ENCODE data around the gene FOXL2NB.

FOXL2NB gene

GRCh38 chr3:138928727-138929372, 18.2 kb upstream of the FOXL2NB start:
- Histone ChIP-seq H3K36me3 (ENCODE audit: insufficient read depth, low read length) (no peaks in the 10 kb centered on the region), H3K27ac (ENCODE audit: low read length) (no peak overlapping the region), H3K79me2 (ENCODE audit: insufficient read depth, low read length) (no peaks in the 10 kb centered on the region), H3K4me1 (ENCODE audit: insufficient read depth, low read length) (no peaks in the 10 kb centered on the region), H3K4me2 (ENCODE audit: insufficient read depth, low read length) (no peak overlapping the region), H2AFZ (ENCODE audit: low read depth, low read length) (no peak overlapping the region), H3K9me3 (ENCODE audit: insufficient read depth, low read length, severe bottlenecking) (no peaks in the 10 kb centered on the region), H3K9ac (ENCODE audit: low read depth, low read length) (no peak overlapping the region), H4K20me1 (ENCODE audit: insufficient read depth, low read length) (no peaks in the 10 kb centered on the region), H3K27me3 (ENCODE audit: insufficient read depth, low read length, poor library complexity) (no peaks in the 10 kb centered on the region), H3K4me3 (ENCODE audit: low read depth in 1 of 2, low read length in 2 of 2) (no peak overlapping the region)
- ATAC-seq (ENCODE audit: insufficient read depth, low read depth) (no peak), DNase-seq (no peak)
- no peak for TF ChIP-seq CTCF (IDR thresholded peaks at IDR 0.05; ENCODE audit: borderline replicate concordance, extremely low read depth, low read length, poor library complexity, severe bottlenecking)
- no peak for TF ChIP-seq EZH2 (IDR thresholded peaks at IDR 0.05; ENCODE audit: borderline replicate concordance, low read depth, low read length, severe bottlenecking)

- H3K36me3 ChIP-seq (ENCODE audit: insufficient read depth, low read length), result no peaks in the 10 kb centered on the region
- H3K9ac ChIP-seq (ENCODE audit: low read depth, low read length), result no peak overlapping the region
- no peak for ATAC-seq (ENCODE audit: insufficient read depth, low read depth)
- no peaks in the 10 kb centered on the region for H3K9me3 ChIP-seq (ENCODE audit: insufficient read depth, low read length, severe bottlenecking)
- DNase-seq, result no peak
- no peak overlapping the region for H3K27ac ChIP-seq (ENCODE audit: low read length)
- no peaks in the 10 kb centered on the region for H3K27me3 ChIP-seq (ENCODE audit: insufficient read depth, low read length, poor library complexity)
- H4K20me1 ChIP-seq (ENCODE audit: insufficient read depth, low read length), result no peaks in the 10 kb centered on the region
- no peak overlapping the region for H3K4me3 ChIP-seq (ENCODE audit: low read depth in 1 of 2, low read length in 2 of 2)
- no peaks in the 10 kb centered on the region for H3K4me1 ChIP-seq (ENCODE audit: insufficient read depth, low read length)
- H2AFZ ChIP-seq (ENCODE audit: low read depth, low read length), result no peak overlapping the region
- H3K4me2 ChIP-seq (ENCODE audit: insufficient read depth, low read length), result no peak overlapping the region
- no peaks in the 10 kb centered on the region for H3K79me2 ChIP-seq (ENCODE audit: insufficient read depth, low read length)
- TF ChIP-seq EZH2 (IDR thresholded peaks at IDR 0.05; ENCODE audit: borderline replicate concordance, low read depth, low read length, severe bottlenecking), result no peak
- no peak for TF ChIP-seq CTCF (IDR thresholded peaks at IDR 0.05; ENCODE audit: borderline replicate concordance, extremely low read depth, low read length, poor library complexity, severe bottlenecking)
Measured at GRCh38 chr3:138933068-138933668, 13.8 kb upstream of the FOXL2NB start.

- Histone ChIP-seq H3K9me3 (ENCODE audit: insufficient read depth, low read length, severe bottlenecking) (no peaks in the 10 kb centered on the region), H3K4me2 (ENCODE audit: insufficient read depth, low read length) (no peak overlapping the region), H3K36me3 (ENCODE audit: insufficient read depth, low read length) (no peaks in the 10 kb centered on the region), H3K4me3 (ENCODE audit: low read depth in 1 of 2, low read length in 2 of 2) (no peak overlapping the region), H3K4me1 (ENCODE audit: insufficient read depth, low read length) (no peaks in the 10 kb centered on the region), H4K20me1 (ENCODE audit: insufficient read depth, low read length) (no peaks in the 10 kb centered on the region), H3K27ac (ENCODE audit: low read length) (no peak overlapping the region), H3K79me2 (ENCODE audit: insufficient read depth, low read length) (no peaks in the 10 kb centered on the region), H3K27me3 (ENCODE audit: insufficient read depth, low read length, poor library complexity) (no peaks in the 10 kb centered on the region), H2AFZ (ENCODE audit: low read depth, low read length) (no peak overlapping the region), H3K9ac (ENCODE audit: low read depth, low read length) (no peak overlapping the region)
- TF ChIP-seq EZH2 (IDR thresholded peaks at IDR 0.05; ENCODE audit: borderline replicate concordance, low read depth, low read length, severe bottlenecking), result no peak
- no peak for TF ChIP-seq CTCF (IDR thresholded peaks at IDR 0.05; ENCODE audit: borderline replicate concordance, extremely low read depth, low read length, poor library complexity, severe bottlenecking)
- DNase-seq (no peak), ATAC-seq (ENCODE audit: insufficient read depth, low read depth) (no peak)
Measured at GRCh38 chr3:138933981-138934691, 12.9 kb upstream of the FOXL2NB start.
